Measurements from ENCODE around the gene PLA2G12A.

Gene PLA2G12A

GRCh38 chr4:109760682-109761081 is 30.8 kb upstream of the PLA2G12A start:
- no peaks in the 10 kb centered on the region for H3K4me1 ChIP-seq (ENCODE audit: insufficient read depth, low read length)
- H3K27ac ChIP-seq (ENCODE audit: low read length), result no peak overlapping the region
- ATAC-seq (ENCODE audit: insufficient read depth, low read depth) (no peak), DNase-seq (no peak)
- no peak overlapping the region for H3K4me3 ChIP-seq (ENCODE audit: low read depth in 1 of 2, low read length in 2 of 2)
- H2AFZ ChIP-seq (ENCODE audit: low read depth, low read length), result no peak overlapping the region
- H4K20me1 ChIP-seq (ENCODE audit: insufficient read depth, low read length), result no peaks in the 10 kb centered on the region
- no peaks in the 10 kb centered on the region for H3K36me3 ChIP-seq (ENCODE audit: insufficient read depth, low read length)
- no peaks in the 10 kb centered on the region for H3K27me3 ChIP-seq (ENCODE audit: insufficient read depth, low read length, poor library complexity)
- H3K9ac ChIP-seq (ENCODE audit: low read depth, low read length), result no peak overlapping the region
- H3K9me3 ChIP-seq (ENCODE audit: insufficient read depth, low read length, severe bottlenecking), result no peaks in the 10 kb centered on the region
- TF ChIP-seq CTCF (IDR thresholded peaks at IDR 0.05; ENCODE audit: borderline replicate concordance, extremely low read depth, low read length, poor library complexity, severe bottlenecking), result no peak
- H3K79me2 ChIP-seq (ENCODE audit: insufficient read depth, low read length), result no peaks in the 10 kb centered on the region
- no peak overlapping the region for H3K4me2 ChIP-seq (ENCODE audit: insufficient read depth, low read length)

DNA sequence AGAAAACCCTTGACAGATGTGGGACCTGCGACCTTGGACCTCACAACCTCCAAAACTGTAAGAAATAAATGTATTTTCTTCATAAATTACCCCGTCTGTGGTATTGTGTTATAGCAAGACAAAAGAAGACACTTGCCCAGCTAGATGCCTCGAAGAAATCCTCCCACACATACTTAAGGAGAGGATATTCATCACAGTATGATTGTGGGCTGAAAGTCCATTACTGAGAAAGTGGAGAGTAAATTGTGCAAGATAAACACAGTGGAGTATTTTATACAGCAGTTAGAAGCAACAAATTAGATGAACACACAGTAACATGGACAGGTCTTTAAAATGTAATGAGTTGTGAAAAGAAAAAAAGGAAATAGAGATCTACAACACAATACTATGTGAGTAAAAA is 25.8 kb upstream of the PLA2G12A start:
- no peak overlapping the region for H2AFZ ChIP-seq (ENCODE audit: low read depth, low read length)
- no peaks in the 10 kb centered on the region for H4K20me1 ChIP-seq (ENCODE audit: insufficient read depth, low read length)
- H3K9me3 ChIP-seq (ENCODE audit: insufficient read depth, low read length, severe bottlenecking), result no peaks in the 10 kb centered on the region
- no peak for TF ChIP-seq CTCF (IDR thresholded peaks at IDR 0.05; ENCODE audit: borderline replicate concordance, extremely low read depth, low read length, poor library complexity, severe bottlenecking)
- no peak for TF ChIP-seq EZH2 (IDR thresholded peaks at IDR 0.05; ENCODE audit: borderline replicate concordance, low read depth, low read length, severe bottlenecking)
- no peaks in the 10 kb centered on the region for H3K4me1 ChIP-seq (ENCODE audit: insufficient read depth, low read length)
- H3K4me3 ChIP-seq (ENCODE audit: low read depth in 1 of 2, low read length in 2 of 2), result no peak overlapping the region
- H3K4me2 ChIP-seq (ENCODE audit: insufficient read depth, low read length), result no peak overlapping the region
- ATAC-seq (ENCODE audit: insufficient read depth, low read depth), result no peak
- peaks cover 5% of the 10 kb centered on the region for H3K27me3 ChIP-seq (ENCODE audit: insufficient read depth, low read length, poor library complexity)
- H3K27ac ChIP-seq (ENCODE audit: low read length), result no peak overlapping the region
- DNase-seq, result no peak
- no peaks in the 10 kb centered on the region for H3K36me3 ChIP-seq (ENCODE audit: insufficient read depth, low read length)
- no peaks in the 10 kb centered on the region for H3K79me2 ChIP-seq (ENCODE audit: insufficient read depth, low read length)
- no peak overlapping the region for H3K9ac ChIP-seq (ENCODE audit: low read depth, low read length)

GRCh38 chr4:109754093-109754857 is 24.4 kb upstream of the PLA2G12A start:
- Histone ChIP-seq H3K4me2 (ENCODE audit: insufficient read depth, low read length) (no peak overlapping the region), H3K9me3 (ENCODE audit: insufficient read depth, low read length, severe bottlenecking) (no peaks in the 10 kb centered on the region), H4K20me1 (ENCODE audit: insufficient read depth, low read length) (no peaks in the 10 kb centered on the region), H3K4me3 (ENCODE audit: low read depth in 1 of 2, low read length in 2 of 2) (no peak overlapping the region), H3K36me3 (ENCODE audit: insufficient read depth, low read length) (no peaks in the 10 kb centered on the region), H3K79me2 (ENCODE audit: insufficient read depth, low read length) (no peaks in the 10 kb centered on the region), H3K4me1 (ENCODE audit: insufficient read depth, low read length) (no peaks in the 10 kb centered on the region), H3K9ac (ENCODE audit: low read depth, low read length) (no peak overlapping the region), H3K27me3 (ENCODE audit: insufficient read depth, low read length, poor library complexity) (peaks cover 5% of the 10 kb centered on the region), H2AFZ (ENCODE audit: low read depth, low read length) (peak overlapping the region; percentile 13; the same call in 1 of the 2 replicates), H3K27ac (ENCODE audit: low read length) (no peak overlapping the region)
- ATAC-seq (ENCODE audit: insufficient read depth, low read depth) (peak; percentile 49; the same call in 1 of the 3 replicates), DNase-seq (no peak)
- no peak for TF ChIP-seq CTCF (IDR thresholded peaks at IDR 0.05; ENCODE audit: borderline replicate concordance, extremely low read depth, low read length, poor library complexity, severe bottlenecking)
- no peak for TF ChIP-seq EZH2 (IDR thresholded peaks at IDR 0.05; ENCODE audit: borderline replicate concordance, low read depth, low read length, severe bottlenecking)
